HG03432 (cell line): ENCODE data around the gene FBXL5.
A peak's percentile ranks its signal among the peaks of the same experiment; 100 is the strongest.
"Not testable (repeated sequence)": the region's sequence is repeated elsewhere in the genome, so short reads cannot be mapped to it uniquely, and the experiment has no call there.

Experiments used
- ATAC-seq: cut with Tn5 transposase; IDR thresholded peaks from one replicate; pipeline ENCODE4 v1.9.1; 2021; ENCODE audit warnings: mild to moderate bottlenecking, moderate library complexity; ENCODE audit not compliant: unreplicated experiment

The FBXL5 gene

GRCh38 chr4:15652191-15652590 lies 3.0 kb downstream of the FBXL5 start:
- ATAC-seq = no peak

- ATAC-seq = no peak
These were observed 3.5 kb downstream of the FBXL5 start for GRCh38 chr4:15651676-15652075.

DNA sequence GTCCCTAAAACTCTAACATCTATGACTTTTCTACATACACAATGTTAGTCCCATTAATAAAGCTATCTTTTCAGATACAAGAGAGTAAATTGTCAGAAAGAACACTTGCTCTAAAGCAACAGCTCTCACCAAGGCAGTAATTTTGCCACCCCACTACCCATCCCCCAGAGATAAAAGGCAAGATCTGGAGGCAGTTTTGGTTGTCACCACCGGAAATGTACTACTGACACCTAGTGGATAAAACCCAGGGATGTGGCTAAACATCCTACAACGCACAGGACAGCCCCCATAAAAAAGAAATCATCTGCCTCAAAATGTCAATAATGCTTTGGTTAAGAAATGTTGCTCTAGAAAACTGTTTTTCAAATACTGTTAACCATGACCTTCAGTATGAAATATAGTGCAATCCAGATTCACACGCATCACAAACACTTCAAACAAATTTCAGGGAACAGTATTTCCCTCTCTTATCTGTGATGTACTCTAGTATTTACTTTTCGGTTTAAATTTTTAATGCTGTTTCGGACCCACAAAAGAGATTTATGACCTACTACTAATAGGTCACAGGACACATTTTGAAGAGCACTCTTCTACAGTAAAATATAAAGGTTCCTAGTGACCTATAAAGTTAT lies 5.1 kb downstream of the FBXL5 start:
- peak; percentile 48 for ATAC-seq

DNA sequence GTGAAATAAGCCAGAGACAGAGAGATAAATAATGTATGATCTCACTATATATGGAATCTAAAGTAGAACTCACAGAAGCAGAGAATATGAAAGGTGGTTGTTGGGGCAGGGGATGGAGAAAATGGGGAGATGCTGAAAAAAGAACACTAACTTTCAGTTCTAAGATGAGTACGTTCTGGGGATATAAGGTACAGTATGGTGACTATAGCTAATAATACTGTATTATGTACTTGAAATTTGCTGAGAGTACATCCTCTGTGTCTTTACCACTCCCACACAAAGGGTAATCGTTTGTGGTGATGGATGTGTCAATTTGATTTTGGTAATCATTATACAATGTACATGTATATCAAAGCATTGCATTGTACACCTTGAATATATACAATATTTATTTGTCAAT lies 6.6 kb downstream of the FBXL5 start:
- peak; percentile 67 for ATAC-seq

GRCh38 chr4:15638418-15638817 lies 16.7 kb downstream of the FBXL5 start:
- no peak for ATAC-seq

DNA sequence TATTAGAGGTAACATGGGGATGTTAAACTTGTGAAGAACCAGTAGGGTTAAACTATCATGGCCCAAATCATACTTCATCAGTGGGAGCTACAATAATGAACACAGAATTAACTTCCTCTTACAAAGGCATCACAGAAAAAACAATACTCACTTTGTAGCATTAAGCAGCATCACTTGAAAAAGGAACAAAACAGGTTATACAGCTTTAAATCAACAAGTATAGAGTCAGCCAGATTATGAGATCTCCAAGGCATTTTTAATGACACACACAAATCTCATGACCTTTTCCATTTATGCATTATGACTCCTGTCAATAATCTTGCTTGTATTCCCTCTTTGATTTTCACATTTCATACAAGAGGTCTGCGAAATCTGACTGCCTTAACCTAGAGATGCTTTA lies 18.3 kb downstream of the FBXL5 start:
- no peak for ATAC-seq

- not testable (repeated sequence) for ATAC-seq
These were observed 37.8 kb downstream of the FBXL5 start for GRCh38 chr4:15617407-15617806.

- ATAC-seq = not testable (repeated sequence)
These were observed 40.3 kb downstream of the FBXL5 start for GRCh38 chr4:15614891-15615290.

DNA sequence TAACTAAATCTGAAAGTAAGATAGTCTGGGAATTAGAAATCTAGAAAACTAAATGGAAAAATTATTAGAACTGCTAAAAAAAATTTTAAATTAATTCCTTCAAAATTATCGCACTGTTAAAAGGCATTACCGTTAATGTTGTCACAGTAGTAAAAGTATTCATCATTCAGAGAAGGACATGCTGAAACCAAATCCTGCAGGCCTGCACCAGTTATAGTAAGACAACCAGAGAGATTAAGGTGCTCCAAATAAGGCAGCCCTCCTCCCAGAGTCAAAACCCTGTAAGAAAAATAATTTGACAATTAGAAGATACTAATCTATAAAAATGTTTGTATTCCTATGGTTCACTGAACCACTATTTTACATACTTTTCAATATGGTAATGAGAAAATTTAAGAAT lies 43.0 kb downstream of the FBXL5 start:
- no peak for ATAC-seq

- ATAC-seq = no peak
These were observed 44.3 kb downstream of the FBXL5 start for GRCh38 chr4:15610855-15611254.

DNA sequence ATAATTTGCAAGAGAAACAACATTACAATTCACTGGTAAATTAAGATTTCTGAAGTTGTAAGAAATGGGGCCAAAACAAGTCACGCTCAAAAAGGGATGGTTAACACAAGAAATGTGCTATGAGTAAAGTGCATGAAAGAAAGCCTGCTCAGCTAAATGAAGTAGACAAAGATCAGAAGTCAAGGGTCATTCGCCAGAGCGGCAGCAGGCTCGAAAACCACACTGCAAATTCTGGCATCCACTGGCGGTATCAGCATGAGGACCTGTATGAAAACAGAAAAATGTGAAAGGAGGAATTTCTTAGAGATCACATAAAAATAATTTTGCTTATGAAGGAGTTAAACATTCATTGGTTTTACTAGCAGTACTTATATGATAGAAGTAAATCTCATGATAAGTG lies 49.6 kb downstream of the FBXL5 start:
- no peak for ATAC-seq

DNA sequence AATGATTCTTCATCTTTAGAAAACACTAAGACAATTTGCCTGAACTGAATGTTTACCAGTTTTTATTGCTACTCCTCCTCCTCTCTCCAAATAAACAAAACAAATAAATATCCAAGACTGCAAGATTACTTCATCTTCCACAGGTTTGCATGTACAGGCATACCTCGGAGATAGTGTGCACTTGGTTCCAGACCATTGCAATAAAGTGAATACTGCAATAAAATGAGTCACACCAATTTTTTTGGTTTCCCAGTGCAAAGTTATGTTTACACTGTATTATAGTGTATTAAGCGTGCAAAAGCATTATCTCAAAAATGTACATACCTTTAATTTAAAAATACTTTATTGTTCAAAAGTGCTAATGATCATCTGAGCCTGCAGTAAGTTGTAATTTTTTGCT lies 53.3 kb downstream of the FBXL5 start:
- ATAC-seq = no peak

- no peak for ATAC-seq
These were observed 55.0 kb downstream of the FBXL5 start for GRCh38 chr4:15600176-15600575.

DNA sequence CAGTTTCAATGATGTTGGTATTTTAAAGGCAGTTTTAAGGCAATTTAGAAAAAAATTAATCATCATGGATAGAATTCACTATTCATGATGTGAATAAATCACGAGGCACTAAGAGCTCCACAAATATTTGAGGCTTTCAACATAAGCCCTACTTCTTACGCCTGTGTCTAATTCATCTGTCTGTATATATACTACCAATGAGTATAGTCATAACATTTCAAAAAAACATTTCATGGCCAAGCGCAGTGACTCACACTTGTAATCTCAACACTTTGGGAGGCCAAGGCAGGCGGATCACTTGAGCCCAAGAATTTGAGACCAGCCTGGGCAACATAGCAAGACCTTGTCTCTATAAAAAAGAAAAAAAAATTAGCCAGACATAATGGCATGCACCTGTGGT lies 56.5 kb downstream of the FBXL5 start:
- ATAC-seq = no peak

- ATAC-seq = no peak
These were observed 62.4 kb downstream of the FBXL5 start for GRCh38 chr4:15592799-15593198.

DNA sequence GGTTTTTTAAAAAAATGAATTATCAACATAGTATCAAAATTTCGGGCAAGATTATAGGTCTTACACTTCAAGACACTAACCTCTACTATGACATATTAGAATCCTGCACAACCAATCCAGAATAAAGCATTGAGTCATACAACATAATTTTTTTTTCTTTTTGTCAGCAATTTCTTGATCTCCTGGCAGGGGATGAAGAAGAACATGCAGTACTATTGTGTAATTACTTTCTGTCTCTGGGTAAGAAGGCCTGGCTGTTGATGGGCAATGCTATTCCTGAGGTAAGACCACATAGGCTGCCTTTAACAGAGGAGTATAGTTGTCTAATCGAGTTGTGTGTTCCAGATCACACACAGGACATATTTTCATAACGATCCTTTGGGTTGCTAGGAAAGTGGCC lies 67.5 kb downstream of the FBXL5 start:
- ATAC-seq = no peak

- ATAC-seq = no peak
These were observed 69.1 kb downstream of the FBXL5 start for GRCh38 chr4:15586066-15586465.

DNA sequence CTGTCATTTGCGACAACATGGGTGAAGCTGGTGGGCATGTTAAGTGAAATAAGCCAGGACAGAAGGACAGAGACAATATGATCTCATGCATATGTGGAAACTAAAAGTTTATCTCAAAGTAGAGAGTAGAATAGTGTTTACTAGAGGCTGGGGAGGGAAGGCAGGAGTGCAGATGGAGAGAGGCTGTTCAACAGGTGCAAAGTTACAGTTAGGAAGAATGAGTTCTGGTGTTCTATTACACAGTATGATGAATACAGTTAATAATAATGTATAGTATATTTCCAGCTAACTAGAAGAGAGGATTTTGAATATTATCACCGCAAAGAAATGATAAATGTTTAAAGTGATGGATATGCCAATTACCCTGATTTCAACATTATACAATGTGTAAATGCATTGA lies 69.8 kb downstream of the FBXL5 start:
- no peak for ATAC-seq

DNA sequence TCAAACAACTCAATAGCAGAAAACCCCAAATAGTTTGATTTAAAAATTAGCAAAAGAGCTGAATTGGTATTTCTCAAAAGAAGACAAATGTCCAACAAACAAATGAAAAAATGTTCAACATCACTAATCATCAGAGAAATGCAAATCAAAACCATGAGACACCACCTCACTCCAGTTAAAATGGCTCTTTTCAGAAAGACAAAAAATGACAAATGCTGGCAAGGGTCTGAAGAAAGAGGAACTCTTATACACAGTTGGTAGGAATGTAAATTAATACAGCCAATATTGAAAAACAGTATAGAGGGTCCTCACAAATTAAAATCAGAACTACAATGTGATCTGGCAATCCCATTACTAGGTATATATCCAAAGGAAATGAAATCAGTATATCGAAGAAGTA lies 70.4 kb downstream of the FBXL5 start:
- ATAC-seq = no peak

DNA sequence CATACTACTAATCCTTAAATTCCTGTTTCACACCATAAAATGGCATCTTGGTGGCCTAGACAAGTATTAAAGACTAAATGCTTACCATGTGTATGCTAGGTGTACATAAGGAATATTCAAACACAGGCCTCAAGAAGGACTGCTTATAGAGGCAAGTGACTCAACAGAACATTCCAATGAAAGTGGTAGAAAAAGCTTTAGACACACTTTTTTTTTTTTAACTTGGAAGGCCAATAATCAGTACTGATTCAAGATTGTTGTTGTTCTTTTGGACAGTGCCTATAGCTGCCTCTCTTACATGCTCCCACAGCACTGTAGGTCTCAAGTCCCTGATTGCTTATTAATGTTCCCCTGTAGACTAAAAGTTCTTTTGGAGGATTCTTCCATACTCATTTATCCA lies 77.6 kb downstream of the FBXL5 start:
- no peak for ATAC-seq

GRCh38 chr4:15575966-15576365 lies 79.2 kb downstream of the FBXL5 start:
- ATAC-seq = no peak

DNA sequence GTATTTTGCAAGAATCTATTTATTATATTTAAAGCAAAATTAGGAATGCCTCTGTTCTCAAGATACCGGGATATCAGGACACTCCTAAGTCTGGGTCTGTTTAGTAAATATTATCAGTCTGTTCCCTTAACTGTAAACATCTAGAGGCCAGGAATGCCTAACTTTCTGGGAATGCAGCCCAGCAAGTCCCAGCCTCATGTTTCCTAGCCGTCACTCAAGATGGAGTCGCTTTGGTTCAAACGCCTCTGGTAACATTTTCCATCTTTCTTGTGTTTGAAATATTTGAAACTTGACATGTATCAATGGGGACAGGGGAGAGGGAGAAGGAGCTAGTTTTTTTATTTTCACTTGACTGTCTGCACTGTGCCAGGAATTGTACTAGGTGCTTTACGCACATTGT lies 85.4 kb downstream of the FBXL5 start:
- ATAC-seq = no peak

DNA sequence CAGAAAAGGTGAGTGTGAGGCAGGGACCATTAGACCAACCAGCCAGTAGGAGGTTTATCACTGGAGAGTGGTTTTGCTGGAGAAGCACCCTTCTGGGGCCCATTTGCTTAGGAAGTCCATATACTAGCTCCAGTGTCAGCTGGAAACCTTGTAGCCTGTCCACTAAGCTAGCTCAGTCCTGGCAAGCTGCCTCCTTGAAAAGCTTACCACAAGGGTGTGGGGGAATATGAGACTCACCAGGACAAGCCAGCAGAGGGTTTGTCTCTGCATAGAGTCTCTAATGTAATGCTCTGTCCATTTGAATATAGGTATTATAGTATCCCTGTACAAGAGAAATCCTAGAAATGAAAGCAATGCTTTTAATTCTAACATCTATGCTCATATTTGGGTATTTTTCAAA lies 86.3 kb downstream of the FBXL5 start:
- ATAC-seq = no peak
